Inferior parietal cortex (tissue), 1 donor: ENCODE measurements around the gene GCKR.

Source experiments
- DNase-seq: peaks from one replicate; pipeline ENCODE4 v3.0.0-alpha.2; 2016; ENCODE audit errors: extremely low spot score

Gene GCKR

GRCh38 chr2:27572439-27572838 lies 75.8 kb downstream of the GCKR start:
- DNase-seq, result no peak

DNA sequence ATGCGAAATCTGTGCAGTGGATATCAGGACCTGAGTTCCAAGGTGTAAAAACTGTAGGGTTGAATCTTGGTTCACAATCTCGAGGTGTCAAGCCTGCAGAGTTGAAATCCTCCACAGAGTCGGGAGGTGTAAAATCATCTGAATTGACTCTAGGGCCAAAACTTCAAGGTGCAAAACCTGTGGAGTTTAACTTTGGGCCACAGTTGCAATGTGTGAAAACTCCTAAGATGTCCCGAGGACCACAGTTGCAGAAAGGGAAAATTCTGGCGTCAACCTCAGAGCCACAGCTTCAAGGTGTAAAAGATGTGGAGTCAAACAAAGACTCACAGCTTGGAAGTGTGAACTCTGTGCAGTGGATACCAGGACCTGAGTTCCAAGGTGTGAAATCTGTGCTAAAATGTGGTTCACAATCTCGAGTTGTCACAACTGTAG lies 76.4 kb downstream of the GCKR start:
- DNase-seq, result no peak
